Liver (tissue), 3 donors: Measurements from ENCODE around the gene ENAH.
A peak's percentile ranks its signal among the peaks of the same experiment; 100 is the strongest.

Experiments
- EGR1 ChIP-seq, 2 donors: IDR thresholded peaks; 2 replicates each; pipeline ENCODE4 v1.6.1; 2016 to 2018; ENCODE audit warnings: antibody characterized with exemption in 2 of 2, low read depth in 2 of 2
- FOXA1 ChIP-seq: IDR thresholded peaks from 2 replicates; pipeline ENCODE4 v1.6.1; 2016; ENCODE audit warnings: antibody characterized with exemption
- HNF4A ChIP-seq, 2 donors: conservative IDR thresholded peaks; 2 replicates each; pipeline ENCODE4 v1.6.1; 2016; ENCODE audit warnings: antibody characterized with exemption in 2 of 2, mild to moderate bottlenecking in 2 of 2
- HNF4G ChIP-seq: IDR thresholded peaks from 2 replicates; pipeline ENCODE4 v1.6.1; 2016; ENCODE audit warnings: antibody characterized with exemption
- NR2F2 ChIP-seq: IDR thresholded peaks from 2 replicates; pipeline ENCODE4 v1.6.1; 2016; ENCODE audit warnings: antibody characterized with exemption
- RAD21 ChIP-seq, 2 donors: IDR thresholded peaks; 2 replicates each; pipeline ENCODE4 v1.6.1; 2016; ENCODE audit warnings: antibody characterized with exemption in 2 of 2, mild to moderate bottlenecking in 2 of 2
- RXRA ChIP-seq, 2 donors: IDR thresholded peaks; 2 replicates each; pipeline ENCODE4 v1.6.1; 2017 to 2018; ENCODE audit warnings: antibody characterized with exemption in 2 of 2, mild to moderate bottlenecking in 1 of 2
- TAF1 ChIP-seq: conservative IDR thresholded peaks from 2 replicates; pipeline ENCODE4 v1.6.1; 2016; ENCODE audit warnings: antibody characterized with exemption, mild to moderate bottlenecking
- YY1 ChIP-seq: IDR thresholded peaks from 2 replicates; pipeline ENCODE4 v1.6.1; 2016; ENCODE audit warnings: antibody characterized with exemption, mild to moderate bottlenecking
- TF ChIP-seq, protein P1 (sequence below): fragments of 150-350 bp; IDR thresholded peaks from 2 replicates; pipeline ENCODE4 v1.5.1; 2017; ENCODE audit warnings: improper control_type of control experiment, low read depth, low read length; ENCODE audit not compliant: missing input control
- TF ChIP-seq, protein P2 (sequence below): IDR thresholded peaks from 2 replicates; pipeline ENCODE4 v1.6.1; 2016; ENCODE audit warnings: antibody characterized with exemption
- TF ChIP-seq, protein P3 (sequence below): IDR thresholded peaks from 2 replicates; pipeline ENCODE4 v1.6.1; 2016; ENCODE audit warnings: antibody characterized with exemption
- TF ChIP-seq, protein P4 (sequence below): IDR thresholded peaks from 2 replicates; pipeline ENCODE4 v1.6.1; 2016; ENCODE audit warnings: antibody characterized with exemption, mild to moderate bottlenecking
- TF ChIP-seq, protein P5 (sequence below): IDR thresholded peaks from 2 replicates; pipeline ENCODE4 v1.6.1; 2016; ENCODE audit warnings: antibody characterized with exemption
- donor health status: healthy.
- donor health status: healthy.

DNA sequence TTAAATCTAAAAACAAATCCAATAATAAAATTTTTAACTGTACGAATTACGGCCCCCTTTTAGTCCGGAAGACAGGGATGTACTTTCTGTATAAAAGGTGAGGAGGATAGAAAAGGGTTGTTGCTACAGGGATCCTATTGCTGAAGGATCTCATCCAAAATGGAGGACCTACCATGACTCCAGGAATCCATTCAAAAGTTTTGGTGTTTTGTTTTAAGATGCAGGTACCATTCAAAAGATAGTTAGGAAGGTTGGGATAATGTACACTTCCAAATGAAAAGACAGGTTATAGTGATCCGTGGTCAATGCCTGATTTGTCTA is 1.3 kb upstream of the ENAH start:
- TF ChIP-seq, protein P1, sequence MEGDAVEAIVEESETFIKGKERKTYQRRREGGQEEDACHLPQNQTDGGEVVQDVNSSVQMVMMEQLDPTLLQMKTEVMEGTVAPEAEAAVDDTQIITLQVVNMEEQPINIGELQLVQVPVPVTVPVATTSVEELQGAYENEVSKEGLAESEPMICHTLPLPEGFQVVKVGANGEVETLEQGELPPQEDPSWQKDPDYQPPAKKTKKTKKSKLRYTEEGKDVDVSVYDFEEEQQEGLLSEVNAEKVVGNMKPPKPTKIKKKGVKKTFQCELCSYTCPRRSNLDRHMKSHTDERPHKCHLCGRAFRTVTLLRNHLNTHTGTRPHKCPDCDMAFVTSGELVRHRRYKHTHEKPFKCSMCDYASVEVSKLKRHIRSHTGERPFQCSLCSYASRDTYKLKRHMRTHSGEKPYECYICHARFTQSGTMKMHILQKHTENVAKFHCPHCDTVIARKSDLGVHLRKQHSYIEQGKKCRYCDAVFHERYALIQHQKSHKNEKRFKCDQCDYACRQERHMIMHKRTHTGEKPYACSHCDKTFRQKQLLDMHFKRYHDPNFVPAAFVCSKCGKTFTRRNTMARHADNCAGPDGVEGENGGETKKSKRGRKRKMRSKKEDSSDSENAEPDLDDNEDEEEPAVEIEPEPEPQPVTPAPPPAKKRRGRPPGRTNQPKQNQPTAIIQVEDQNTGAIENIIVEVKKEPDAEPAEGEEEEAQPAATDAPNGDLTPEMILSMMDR, result no peak
- TF ChIP-seq TAF1, result no peak
- TF ChIP-seq, protein P2, sequence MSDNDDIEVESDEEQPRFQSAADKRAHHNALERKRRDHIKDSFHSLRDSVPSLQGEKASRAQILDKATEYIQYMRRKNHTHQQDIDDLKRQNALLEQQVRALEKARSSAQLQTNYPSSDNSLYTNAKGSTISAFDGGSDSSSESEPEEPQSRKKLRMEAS, result no peak
- TF ChIP-seq EGR1 (IDR thresholded peaks at IDR 0.05; ENCODE audit: low read depth in 2 of 2), result no peak
- TF ChIP-seq YY1, result peak; percentile 28
- no peak for TF ChIP-seq HNF4G
- TF ChIP-seq HNF4A (conservative IDR thresholded peaks at IDR 0.05), result no peak
- TF ChIP-seq FOXA1, result no peak
- TF ChIP-seq RXRA (IDR thresholded peaks at IDR 0.05), result no peak
- TF ChIP-seq, protein P3, sequence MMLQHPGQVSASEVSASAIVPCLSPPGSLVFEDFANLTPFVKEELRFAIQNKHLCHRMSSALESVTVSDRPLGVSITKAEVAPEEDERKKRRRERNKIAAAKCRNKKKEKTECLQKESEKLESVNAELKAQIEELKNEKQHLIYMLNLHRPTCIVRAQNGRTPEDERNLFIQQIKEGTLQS, result no peak
- TF ChIP-seq RAD21 (IDR thresholded peaks at IDR 0.05), result no peak
- TF ChIP-seq, protein P4, sequence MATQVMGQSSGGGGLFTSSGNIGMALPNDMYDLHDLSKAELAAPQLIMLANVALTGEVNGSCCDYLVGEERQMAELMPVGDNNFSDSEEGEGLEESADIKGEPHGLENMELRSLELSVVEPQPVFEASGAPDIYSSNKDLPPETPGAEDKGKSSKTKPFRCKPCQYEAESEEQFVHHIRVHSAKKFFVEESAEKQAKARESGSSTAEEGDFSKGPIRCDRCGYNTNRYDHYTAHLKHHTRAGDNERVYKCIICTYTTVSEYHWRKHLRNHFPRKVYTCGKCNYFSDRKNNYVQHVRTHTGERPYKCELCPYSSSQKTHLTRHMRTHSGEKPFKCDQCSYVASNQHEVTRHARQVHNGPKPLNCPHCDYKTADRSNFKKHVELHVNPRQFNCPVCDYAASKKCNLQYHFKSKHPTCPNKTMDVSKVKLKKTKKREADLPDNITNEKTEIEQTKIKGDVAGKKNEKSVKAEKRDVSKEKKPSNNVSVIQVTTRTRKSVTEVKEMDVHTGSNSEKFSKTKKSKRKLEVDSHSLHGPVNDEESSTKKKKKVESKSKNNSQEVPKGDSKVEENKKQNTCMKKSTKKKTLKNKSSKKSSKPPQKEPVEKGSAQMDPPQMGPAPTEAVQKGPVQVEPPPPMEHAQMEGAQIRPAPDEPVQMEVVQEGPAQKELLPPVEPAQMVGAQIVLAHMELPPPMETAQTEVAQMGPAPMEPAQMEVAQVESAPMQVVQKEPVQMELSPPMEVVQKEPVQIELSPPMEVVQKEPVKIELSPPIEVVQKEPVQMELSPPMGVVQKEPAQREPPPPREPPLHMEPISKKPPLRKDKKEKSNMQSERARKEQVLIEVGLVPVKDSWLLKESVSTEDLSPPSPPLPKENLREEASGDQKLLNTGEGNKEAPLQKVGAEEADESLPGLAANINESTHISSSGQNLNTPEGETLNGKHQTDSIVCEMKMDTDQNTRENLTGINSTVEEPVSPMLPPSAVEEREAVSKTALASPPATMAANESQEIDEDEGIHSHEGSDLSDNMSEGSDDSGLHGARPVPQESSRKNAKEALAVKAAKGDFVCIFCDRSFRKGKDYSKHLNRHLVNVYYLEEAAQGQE, result no peak
- TF ChIP-seq, protein P5, sequence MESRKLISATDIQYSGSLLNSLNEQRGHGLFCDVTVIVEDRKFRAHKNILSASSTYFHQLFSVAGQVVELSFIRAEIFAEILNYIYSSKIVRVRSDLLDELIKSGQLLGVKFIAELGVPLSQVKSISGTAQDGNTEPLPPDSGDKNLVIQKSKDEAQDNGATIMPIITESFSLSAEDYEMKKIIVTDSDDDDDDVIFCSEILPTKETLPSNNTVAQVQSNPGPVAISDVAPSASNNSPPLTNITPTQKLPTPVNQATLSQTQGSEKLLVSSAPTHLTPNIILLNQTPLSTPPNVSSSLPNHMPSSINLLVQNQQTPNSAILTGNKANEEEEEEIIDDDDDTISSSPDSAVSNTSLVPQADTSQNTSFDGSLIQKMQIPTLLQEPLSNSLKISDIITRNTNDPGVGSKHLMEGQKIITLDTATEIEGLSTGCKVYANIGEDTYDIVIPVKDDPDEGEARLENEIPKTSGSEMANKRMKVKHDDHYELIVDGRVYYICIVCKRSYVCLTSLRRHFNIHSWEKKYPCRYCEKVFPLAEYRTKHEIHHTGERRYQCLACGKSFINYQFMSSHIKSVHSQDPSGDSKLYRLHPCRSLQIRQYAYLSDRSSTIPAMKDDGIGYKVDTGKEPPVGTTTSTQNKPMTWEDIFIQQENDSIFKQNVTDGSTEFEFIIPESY, result no peak
- no peak for TF ChIP-seq NR2F2
